Fibroblast of villous mesenchyme (primary cell): ENCODE data around the gene CENPA. TPM values are rescaled to one million over a fixed set of nuclear protein-coding genes. Genes with fewer than 3 reads are reported as not detected.

Source experiments
- DNase-seq: peaks from one replicate; pipeline ENCODE4 v3.0.0-alpha.2; 2010; ENCODE audit warnings: low read depth
- H3K4me3 ChIP-seq: 2 replicates; pipeline ENCODE4 v1.5.1; 2011; ENCODE audit warnings: low read depth, mild to moderate bottlenecking, low read length
- total RNA-seq: library from RNA; depleted of rRNA; stranded (reverse); fragments of >200 nt; gene quantifications from 2 replicates; pipeline ENCODE4 v1.2.3, GENCODE V29; 2012
- TF ChIP-seq, protein P1 (sequence below): IDR thresholded peaks from 2 replicates; pipeline ENCODE4 v1.5.1; 2012; ENCODE audit warnings: low read depth, mild to moderate bottlenecking, low read length; ENCODE audit not compliant: insufficient read depth

Gene CENPA
- total RNA-seq, 1 donor: 9.5 TPM

- TF ChIP-seq, protein P1, sequence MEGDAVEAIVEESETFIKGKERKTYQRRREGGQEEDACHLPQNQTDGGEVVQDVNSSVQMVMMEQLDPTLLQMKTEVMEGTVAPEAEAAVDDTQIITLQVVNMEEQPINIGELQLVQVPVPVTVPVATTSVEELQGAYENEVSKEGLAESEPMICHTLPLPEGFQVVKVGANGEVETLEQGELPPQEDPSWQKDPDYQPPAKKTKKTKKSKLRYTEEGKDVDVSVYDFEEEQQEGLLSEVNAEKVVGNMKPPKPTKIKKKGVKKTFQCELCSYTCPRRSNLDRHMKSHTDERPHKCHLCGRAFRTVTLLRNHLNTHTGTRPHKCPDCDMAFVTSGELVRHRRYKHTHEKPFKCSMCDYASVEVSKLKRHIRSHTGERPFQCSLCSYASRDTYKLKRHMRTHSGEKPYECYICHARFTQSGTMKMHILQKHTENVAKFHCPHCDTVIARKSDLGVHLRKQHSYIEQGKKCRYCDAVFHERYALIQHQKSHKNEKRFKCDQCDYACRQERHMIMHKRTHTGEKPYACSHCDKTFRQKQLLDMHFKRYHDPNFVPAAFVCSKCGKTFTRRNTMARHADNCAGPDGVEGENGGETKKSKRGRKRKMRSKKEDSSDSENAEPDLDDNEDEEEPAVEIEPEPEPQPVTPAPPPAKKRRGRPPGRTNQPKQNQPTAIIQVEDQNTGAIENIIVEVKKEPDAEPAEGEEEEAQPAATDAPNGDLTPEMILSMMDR: no peak
- H3K4me3 ChIP-seq: no peak overlapping the region
- no peak for DNase-seq
Observed at GRCh38 chr2:26767894-26768487, 17.9 kb upstream of the CENPA start.

- TF ChIP-seq, protein P1: no peak
- no peak overlapping the region for H3K4me3 ChIP-seq
- DNase-seq: no peak
Observed at GRCh38 chr2:26768759-26769088, 17.1 kb upstream of the CENPA start.

- no peak overlapping the region for H3K4me3 ChIP-seq
- TF ChIP-seq, protein P1: no peak
- DNase-seq: peak; percentile 66
Observed at GRCh38 chr2:26769089-26769761, 16.6 kb upstream of the CENPA start.

DNA sequence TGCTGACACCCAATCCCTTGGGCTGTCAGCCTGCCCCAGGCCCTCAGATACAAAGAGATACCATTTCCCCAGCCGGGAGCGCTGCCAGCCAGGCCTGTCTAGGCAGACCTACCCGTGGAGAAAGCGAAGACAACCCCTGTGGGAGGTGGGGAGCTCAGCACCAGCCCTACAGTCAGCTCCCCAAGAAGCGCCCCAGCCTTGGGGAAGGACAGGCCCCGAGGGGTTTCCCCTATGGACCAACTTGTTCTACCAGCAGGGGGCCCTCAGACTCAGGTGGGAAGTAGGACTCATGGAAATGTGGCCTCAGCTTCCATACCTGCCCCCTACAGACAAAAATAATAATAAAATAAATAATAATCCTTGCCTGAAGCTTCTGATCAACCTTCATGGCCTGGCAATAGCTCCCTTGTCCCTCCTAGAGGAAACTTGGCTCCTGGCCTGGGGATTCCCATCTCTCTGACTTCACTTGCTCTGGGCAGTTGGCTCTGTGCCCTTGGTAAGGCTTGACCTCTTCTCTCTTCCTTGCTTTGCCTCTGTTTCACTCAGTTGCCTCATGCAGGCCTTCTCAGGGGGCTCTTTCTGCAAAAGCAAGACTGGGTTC is 14.8 kb upstream of the CENPA start:
- H3K4me3 ChIP-seq: no peak overlapping the region
- DNase-seq: peak; percentile 85
- TF ChIP-seq, protein P1: peak; percentile 42

DNA sequence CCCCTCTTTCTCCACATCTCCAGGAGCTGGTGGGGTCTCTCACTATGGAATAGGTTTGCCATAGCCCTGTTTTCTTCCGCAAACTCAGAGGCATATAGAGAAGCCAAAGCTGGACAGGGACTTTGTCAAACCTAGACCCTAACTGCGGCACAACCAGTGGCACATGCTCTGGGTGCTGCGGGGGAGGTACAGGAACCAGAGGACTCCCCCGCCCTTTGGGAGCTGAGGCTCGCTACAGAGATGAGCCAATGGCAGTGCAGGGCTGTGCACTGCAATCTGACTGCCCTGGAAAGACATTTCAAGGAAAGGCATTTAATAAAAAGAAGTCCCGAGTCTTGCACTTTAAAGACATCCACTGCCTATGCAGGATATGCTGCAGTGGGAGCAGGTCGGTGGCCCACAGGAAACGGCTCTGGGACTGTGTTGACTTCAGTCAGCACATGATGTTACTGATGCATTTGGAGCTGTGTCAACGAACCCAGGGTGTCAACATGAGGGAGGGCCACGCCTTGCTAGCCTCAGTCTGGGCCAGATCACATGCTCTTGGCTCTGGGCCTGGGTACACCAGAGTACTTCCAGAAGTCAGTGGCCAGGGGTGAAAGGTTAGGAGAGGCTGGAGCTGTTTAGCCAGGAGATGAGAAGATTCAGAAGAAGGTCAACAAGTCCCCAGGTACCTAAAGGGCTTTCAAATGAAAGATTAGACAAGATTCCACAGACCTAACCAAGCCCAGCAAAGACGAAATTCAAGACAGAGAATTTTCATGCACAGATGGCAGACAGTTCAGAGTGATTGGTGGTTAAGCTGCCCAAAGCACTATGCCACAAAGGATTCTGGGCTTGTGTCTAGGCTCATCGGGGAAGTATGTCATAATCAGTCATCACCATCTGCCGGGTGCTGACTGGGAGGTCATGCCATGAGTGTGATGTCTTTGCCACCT is 13.5 kb upstream of the CENPA start:
- peak; percentile 97 for DNase-seq
- H3K4me3 ChIP-seq: no peak overlapping the region
- TF ChIP-seq, protein P1: no peak

GRCh38 chr2:26776195-26776800 is 9.6 kb upstream of the CENPA start:
- no peak overlapping the region for H3K4me3 ChIP-seq
- TF ChIP-seq, protein P1: no peak
- no peak for DNase-seq
